Upper lobe of right lung (tissue), 1 donor: ENCODE results near the gene HFM1. TPM values are rescaled to one million over a fixed set of nuclear protein-coding genes. Genes with fewer than 3 reads are reported as not detected.

Experiments used
- ATAC-seq: fragments of 200-7000 bp; cut with Tn5 transposase; one replicate; pipeline ENCODE4 v1.9.1; 2020; ENCODE audit warnings: mild to moderate bottlenecking, moderate library complexity
- DNase-seq: peaks from one replicate; pipeline ENCODE4 v3.0.0-alpha.2; 2020
- H3K27ac ChIP-seq: fragments of 200-600 bp; one replicate; pipeline ENCODE4 v1.8.0; 2022
- H3K27me3 ChIP-seq: fragments of 200-600 bp; one replicate; pipeline ENCODE4 v1.8.0; 2022; ENCODE audit warnings: mild to moderate bottlenecking
- H3K36me3 ChIP-seq: fragments of 200-600 bp; one replicate; pipeline ENCODE4 v1.8.0; 2022
- H3K4me1 ChIP-seq: fragments of 200-600 bp; one replicate; pipeline ENCODE4 v1.8.0; 2022
- H3K4me3 ChIP-seq: fragments of 200-600 bp; one replicate; pipeline ENCODE4 v1.8.0; 2022; ENCODE audit warnings: mild to moderate bottlenecking
- H3K9me3 ChIP-seq: fragments of 200-600 bp; one replicate; pipeline ENCODE4 v1.8.0; 2022
- CTCF ChIP-seq: fragments of 200-600 bp; IDR thresholded peaks from one replicate; pipeline ENCODE4 v1.8.0; 2022; ENCODE audit warnings: antibody characterized with exemption
- intact Hi-C: fragments of 100-400 bp; cut with DNase I; formaldehyde crosslinking; loops from one replicate; pipeline ENCODE4 v1.11.0; 2022
- total RNA-seq: library from RNA; stranded (reverse); fragmentation: NEBNext Ultra II Directional; extraction: Animal tissue kit (Norgen Biotek cat#: 25700); gene quantifications from one replicate; pipeline ENCODE4 v1.2.1, GENCODE V29; 2021
- donor health status: DM: no; HTN: yes; CAD: no; lungs with severe emphysema.

HFM1 gene
- total RNA-seq, 1 donor from 2014 or later: 0.64 TPM

- peaks cover 7% of the 10 kb centered on the region for H3K9me3 ChIP-seq
- no peaks in the 10 kb centered on the region for H3K27me3 ChIP-seq
- intact Hi-C loops: no loop called here
- no peak overlapping the region for H3K27ac ChIP-seq
- TF ChIP-seq CTCF: no peak
- ATAC-seq (no peak), DNase-seq (no peak)
- no peak overlapping the region for H3K4me3 ChIP-seq
- no peaks in the 10 kb centered on the region for H3K4me1 ChIP-seq
- H3K36me3 ChIP-seq: no peaks in the 10 kb centered on the region
Observed at GRCh38 chr1:91349524-91349923, 55.1 kb downstream of the HFM1 start.

GRCh38 chr1:91346824-91347223 is 57.8 kb downstream of the HFM1 start:
- Histone ChIP-seq H3K4me1 (no peaks in the 10 kb centered on the region), H3K9me3 (no peaks in the 10 kb centered on the region), H3K36me3 (no peaks in the 10 kb centered on the region), H3K4me3 (no peak overlapping the region), H3K27me3 (no peaks in the 10 kb centered on the region), H3K27ac (no peak overlapping the region)
- no peak for TF ChIP-seq CTCF
- intact Hi-C loops: no loop called here
- DNase-seq: no peak
- no peak for ATAC-seq

- H3K27me3 ChIP-seq: no peaks in the 10 kb centered on the region
- DNase-seq: no peak
- no peak for TF ChIP-seq CTCF
- H3K4me1 ChIP-seq: no peaks in the 10 kb centered on the region
- H3K9me3 ChIP-seq: no peaks in the 10 kb centered on the region
- no peak overlapping the region for H3K4me3 ChIP-seq
- ATAC-seq: no peak
- no peaks in the 10 kb centered on the region for H3K36me3 ChIP-seq
- no peak overlapping the region for H3K27ac ChIP-seq
- intact Hi-C loops: no loop called here
Observed at GRCh38 chr1:91345395-91346005, 59.1 kb downstream of the HFM1 start.

GRCh38 chr1:91338501-91338900 is 66.1 kb downstream of the HFM1 start:
- Histone ChIP-seq H3K4me3 (no peak overlapping the region), H3K4me1 (no peaks in the 10 kb centered on the region), H3K36me3 (no peaks in the 10 kb centered on the region), H3K27ac (no peak overlapping the region), H3K9me3 (no peaks in the 10 kb centered on the region), H3K27me3 (no peaks in the 10 kb centered on the region)
- ATAC-seq: peak; percentile 15
- no peak for TF ChIP-seq CTCF
- no peak for DNase-seq
- intact Hi-C loops: no loop called here

GRCh38 chr1:91335603-91336002 is 69.0 kb downstream of the HFM1 start:
- Histone ChIP-seq H3K4me1 (no peaks in the 10 kb centered on the region), H3K27ac (no peak overlapping the region), H3K4me3 (no peak overlapping the region), H3K36me3 (no peaks in the 10 kb centered on the region), H3K27me3 (no peaks in the 10 kb centered on the region), H3K9me3 (no peaks in the 10 kb centered on the region)
- no peak for ATAC-seq
- intact Hi-C loops: no loop called here
- no peak for TF ChIP-seq CTCF
- no peak for DNase-seq

- H3K4me1 ChIP-seq: no peaks in the 10 kb centered on the region
- ATAC-seq (no peak), DNase-seq (no peak)
- no peaks in the 10 kb centered on the region for H3K36me3 ChIP-seq
- no peaks in the 10 kb centered on the region for H3K9me3 ChIP-seq
- TF ChIP-seq CTCF: no peak
- H3K27me3 ChIP-seq: no peaks in the 10 kb centered on the region
- no peak overlapping the region for H3K4me3 ChIP-seq
- H3K27ac ChIP-seq: no peak overlapping the region
- intact Hi-C loops: no loop called here
Observed at GRCh38 chr1:91334856-91335255, 69.8 kb downstream of the HFM1 start.
